NCI-H460 (cell line): ENCODE measurements around the gene TRUB2. TPM values are rescaled to one million over a fixed set of nuclear protein-coding genes. Genes with fewer than 3 reads are reported as not detected.

Source experiments
- DNase-seq: peaks from one replicate; pipeline ENCODE4 v3.0.0-alpha.2; 2016; ENCODE audit warnings: low read depth; ENCODE audit errors: extremely low read depth
- total RNA-seq: library from RNA; depleted of rRNA; stranded (reverse); fragments of >200 nt; shearing (Covaris generic); gene quantifications from 2 replicates; pipeline ENCODE4 v1.2.3, GENCODE V29; 2014; rRNA removed

TRUB2 gene
- total RNA-seq, 1 experiment from 2014 or later, result 25.7 TPM

GRCh38 chr9:128274245-128274644, 48.0 kb downstream of the TRUB2 start:
- DNase-seq, result no peak

DNA sequence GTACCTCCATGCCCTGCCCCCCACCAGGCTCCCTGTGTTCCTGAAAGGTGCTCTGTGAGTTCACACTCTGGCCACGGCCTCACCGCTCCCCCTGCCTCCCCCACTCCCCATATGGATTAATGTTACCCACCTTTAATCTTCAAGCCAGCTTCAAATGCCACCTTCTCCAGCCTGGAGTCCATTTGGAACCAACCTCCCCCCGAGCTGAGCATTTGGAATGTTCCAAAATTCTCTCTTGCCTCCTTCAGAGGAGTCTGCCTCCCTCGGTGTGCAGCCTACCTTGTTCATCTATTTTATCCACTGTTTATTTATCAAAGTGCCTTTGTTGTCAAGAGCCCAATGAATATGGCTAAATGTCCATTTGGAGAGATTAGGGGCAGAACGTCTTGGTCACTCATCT, 50.7 kb downstream of the TRUB2 start:
- no peak for DNase-seq

DNA sequence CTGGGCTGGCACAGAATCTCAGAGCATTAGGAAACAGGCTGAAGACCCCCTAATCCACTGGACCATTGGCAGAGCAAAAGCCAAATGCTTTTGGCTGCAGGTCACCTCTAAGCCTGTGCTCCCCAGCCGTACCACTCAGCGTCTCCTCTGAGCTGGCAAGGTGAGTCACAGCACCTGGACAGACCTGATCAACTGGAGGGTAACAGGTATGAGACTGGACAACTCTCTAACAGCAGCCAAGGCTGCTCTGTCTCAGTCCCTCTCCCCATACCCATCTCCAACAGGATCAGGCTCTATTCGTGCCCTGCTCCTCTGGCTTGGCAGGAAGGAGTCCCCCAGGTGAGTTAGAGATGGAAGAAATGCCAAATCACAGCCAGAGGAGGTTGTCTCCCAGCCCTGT, 51.1 kb downstream of the TRUB2 start:
- DNase-seq, result no peak

GRCh38 chr9:128266868-128267590, 55.2 kb downstream of the TRUB2 start:
- no peak for DNase-seq

- DNase-seq, result no peak
These were observed 56.8 kb downstream of the TRUB2 start for GRCh38 chr9:128265348-128265847.

DNA sequence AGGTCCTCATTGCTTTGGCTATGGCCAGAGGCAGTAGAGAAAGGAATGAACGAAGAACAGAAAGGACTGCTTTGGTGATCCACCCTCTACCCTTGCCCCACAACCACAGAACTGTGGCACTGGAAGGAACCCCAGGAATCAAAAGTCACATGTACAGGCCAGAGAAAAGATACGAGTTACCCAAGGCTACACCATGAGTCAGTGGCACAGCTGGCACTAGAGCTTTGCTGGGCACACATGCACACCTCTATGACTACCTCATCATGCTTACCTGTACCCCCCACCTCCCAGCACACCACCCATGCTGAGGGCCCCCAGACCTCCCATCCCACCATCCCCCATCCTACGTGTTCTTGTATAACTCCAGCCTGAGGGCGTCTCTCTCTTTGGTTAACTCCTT, 59.6 kb downstream of the TRUB2 start:
- no peak for DNase-seq

- no peak for DNase-seq
These were observed 61.9 kb downstream of the TRUB2 start for GRCh38 chr9:128260340-128260739.

DNA sequence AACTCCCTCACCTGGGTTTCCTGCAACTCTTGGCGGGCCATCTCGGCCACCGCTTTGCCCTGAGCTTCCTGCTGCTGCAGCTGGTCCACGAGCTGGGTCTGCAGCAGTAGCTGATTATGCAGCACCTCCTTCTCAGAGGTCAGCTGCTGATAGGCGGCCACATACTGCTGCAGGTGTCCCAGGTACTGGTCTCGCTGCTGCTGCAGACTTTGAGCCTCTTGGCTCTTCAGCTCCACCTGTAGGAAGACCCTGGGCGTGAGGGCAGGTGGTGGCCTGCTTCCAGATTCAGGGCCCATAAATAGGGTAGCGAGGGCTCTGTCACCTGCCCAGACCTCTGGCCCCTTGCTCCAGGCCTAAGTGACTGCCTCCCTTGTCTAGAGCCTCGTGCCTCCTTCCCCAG, 63.1 kb downstream of the TRUB2 start:
- no peak for DNase-seq

- no peak for DNase-seq
These were observed 63.9 kb downstream of the TRUB2 start for GRCh38 chr9:128258326-128258725.

GRCh38 chr9:128257907-128258306, 64.3 kb downstream of the TRUB2 start:
- DNase-seq, result no peak

GRCh38 chr9:128257086-128257825, 65.0 kb downstream of the TRUB2 start:
- DNase-seq, result no peak

Other genes with a start within 250 kb of the TRUB2 start
- gene PTGES2, start 194.7 kb downstream of the TRUB2 start, total RNA-seq, result 76.6 and 80.3 TPM in 2 replicates
- not detected in 2 replicates for gene LCN2, start 173.0 kb downstream of the TRUB2 start, total RNA-seq
- 86.7 and 113 TPM in 2 replicates for gene BBLN, start 162.2 kb downstream of the TRUB2 start, total RNA-seq
- gene CIZ1, start 130.9 kb downstream of the TRUB2 start, total RNA-seq, result 51.0 and 56.6 TPM in 2 replicates
- gene DNM1, start 119.1 kb downstream of the TRUB2 start, total RNA-seq, result 1.0 and 1.2 TPM in 2 replicates
- gene GOLGA2, start 46.4 kb downstream of the TRUB2 start, total RNA-seq, result 47.4 and 65.4 TPM in 2 replicates
- gene SWI5, start 46.2 kb downstream of the TRUB2 start, total RNA-seq, result 48.0 and 54.0 TPM in 2 replicates
- gene COQ4, start 392 bp upstream of the TRUB2 start, total RNA-seq, result 48.8 and 54.0 TPM in 2 replicates
- 27.1 and 29.8 TPM in 2 replicates for gene SLC27A4, start 18.1 kb upstream of the TRUB2 start, total RNA-seq
- 52.5 and 64.7 TPM in 2 replicates for gene URM1, start 48.9 kb upstream of the TRUB2 start, total RNA-seq
- gene CERCAM, start 98.4 kb upstream of the TRUB2 start, total RNA-seq, result 13.6 and 13.9 TPM in 2 replicates
- 39.4 and 47.2 TPM in 2 replicates for gene ODF2, start 133.6 kb upstream of the TRUB2 start, total RNA-seq
- 31.6 and 36.6 TPM in 2 replicates for gene GLE1, start 182.3 kb upstream of the TRUB2 start, total RNA-seq
- gene SPTAN1, start 230.1 kb upstream of the TRUB2 start, total RNA-seq, result 136 and 162 TPM in 2 replicates